Panc1 (cell line): ENCODE measurements around the gene ZNF680.

ENCODE experiments used
- CTCF ChIP-seq: fragments of 450-650 bp; IDR thresholded peaks from 2 replicates; pipeline ENCODE4 v1.5.1; 2017; ENCODE audit warnings: mild to moderate bottlenecking
- POLR2AphosphoS5 ChIP-seq: IDR thresholded peaks from 2 replicates; pipeline ENCODE4 v1.6.1; 2012; ENCODE audit warnings: mild to moderate bottlenecking, low read depth, low read length, moderate library complexity
- SIN3A ChIP-seq: IDR thresholded peaks from 2 replicates; pipeline ENCODE4 v1.6.1; 2012; ENCODE audit warnings: low read depth, mild to moderate bottlenecking, low read length, moderate library complexity, borderline replicate concordance; ENCODE audit not compliant: insufficient read depth

DNA sequence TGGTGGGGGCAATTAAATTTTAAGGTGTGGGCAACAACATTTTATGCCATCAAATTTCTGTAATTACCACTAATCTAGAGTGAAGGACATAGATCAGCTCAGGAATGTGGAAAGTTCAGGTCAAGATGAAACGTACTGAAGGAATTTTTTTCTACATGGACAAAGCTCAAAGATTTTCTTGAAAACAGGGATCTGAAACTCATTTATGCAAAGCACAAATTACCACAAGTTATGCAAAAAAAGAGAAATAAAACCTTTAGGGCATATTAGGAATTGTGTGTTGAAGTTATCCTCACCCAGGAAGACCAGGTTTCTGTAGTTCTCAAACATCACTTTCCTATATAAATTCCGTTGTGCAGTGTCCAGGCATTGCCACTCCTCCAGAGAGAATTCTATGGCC, 18.9 kb downstream of the ZNF680 start:
- TF ChIP-seq CTCF = no peak
- TF ChIP-seq POLR2AphosphoS5 = no peak
- TF ChIP-seq SIN3A = no peak
